DMS114 treated with DMSO at 0.1 percent for 48 hours (cell line): Measurements from ENCODE around the gene PIGC.
"Not testable (repeated sequence)": the region's sequence is repeated elsewhere in the genome, so short reads cannot be mapped to it uniquely, and the experiment has no call there.

Experiments
- DNase-seq: peaks from one replicate; lab custom pipeline; 2025; ENCODE audit not compliant: unreplicated experiment; lab: John Stamatoyannopoulos, UW

The PIGC gene

DNA sequence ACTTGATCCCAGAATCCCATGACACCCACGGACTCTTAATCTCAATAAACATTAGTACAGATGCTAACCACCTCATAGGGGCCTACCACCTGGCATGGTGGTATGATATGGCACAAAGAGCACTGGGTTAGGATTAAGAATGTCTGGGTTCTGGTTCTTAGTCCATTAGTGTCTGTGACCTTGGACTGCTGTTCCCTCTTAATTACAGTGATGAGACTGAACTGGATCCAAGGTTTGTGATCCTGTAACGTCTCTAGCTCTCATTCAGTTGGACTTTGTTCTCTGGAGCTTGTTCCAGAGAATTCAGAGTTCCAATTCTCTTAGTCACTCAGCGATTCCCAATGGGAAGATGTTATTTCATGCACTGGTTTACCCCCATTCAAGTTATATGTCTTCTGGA is 23.6 kb upstream of the PIGC start:
- no peak for DNase-seq

DNA sequence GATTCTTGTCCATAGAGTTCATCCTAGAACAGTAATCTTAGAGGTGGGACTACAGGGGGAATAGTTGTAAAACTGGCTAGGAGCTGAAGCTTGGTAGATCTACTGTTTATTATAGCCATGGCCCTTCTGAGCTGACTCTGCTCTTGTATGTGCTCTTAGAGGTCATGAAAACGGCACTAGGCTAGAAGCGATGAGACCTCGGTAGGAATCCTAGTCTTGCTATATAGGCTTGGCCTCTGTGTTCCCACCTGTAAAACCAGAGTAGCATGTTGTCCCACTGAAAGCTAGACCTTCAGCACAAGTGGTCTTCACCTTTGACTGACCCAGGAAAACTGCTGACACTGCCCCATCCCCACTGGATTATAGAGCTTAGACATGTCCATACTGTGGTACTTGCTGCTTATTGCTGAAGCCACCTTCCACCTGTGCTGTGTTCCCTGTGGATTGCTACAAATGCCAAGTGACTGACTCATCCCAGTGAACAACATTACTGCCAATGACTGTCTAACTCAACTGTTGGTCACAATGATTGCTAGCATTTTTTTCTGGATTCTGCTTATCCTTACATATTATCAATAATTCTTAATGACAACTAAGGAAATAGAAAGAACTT is 23.0 kb upstream of the PIGC start:
- DNase-seq: no peak

DNA sequence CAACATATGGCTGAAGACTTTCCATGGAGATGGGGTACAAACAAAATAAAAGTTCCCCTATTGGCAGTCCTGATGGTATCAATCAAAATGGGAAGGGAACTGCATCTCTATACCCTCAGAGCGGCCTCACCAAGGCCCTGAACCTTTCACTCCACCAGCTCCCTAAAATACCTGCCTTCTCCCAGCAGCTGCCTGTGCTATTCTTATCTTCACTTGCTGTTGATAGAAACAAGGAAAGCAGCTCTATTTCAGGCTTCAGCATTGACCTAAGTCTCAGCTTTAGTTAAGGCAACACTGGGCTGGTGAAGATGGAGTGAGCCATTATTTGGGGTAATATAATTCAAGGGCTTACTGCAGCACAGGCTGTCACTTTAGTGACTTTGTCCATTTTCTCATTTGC is 21.7 kb upstream of the PIGC start:
- no peak for DNase-seq

DNA sequence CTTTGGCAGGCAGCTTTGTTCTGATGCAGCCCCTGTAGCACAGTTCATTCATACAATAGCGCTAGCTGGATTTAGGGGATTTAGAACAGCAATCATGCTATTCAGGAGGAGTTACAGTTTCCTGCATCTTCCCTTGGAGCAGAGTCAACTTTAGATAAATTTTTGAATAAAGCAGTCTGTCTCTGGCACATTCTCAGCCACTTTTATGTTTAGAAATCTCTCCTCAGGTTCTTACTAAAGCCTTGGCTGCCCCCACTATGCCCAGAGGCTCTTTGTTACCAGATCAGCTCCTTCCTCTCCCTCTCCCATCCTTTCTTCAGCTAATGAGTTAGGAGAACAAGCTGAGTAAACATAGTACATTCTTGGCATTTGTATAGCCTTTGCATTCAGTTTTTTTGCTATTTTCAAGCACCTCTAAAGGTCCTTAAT is 17.0 kb upstream of the PIGC start:
- DNase-seq: no peak

DNA sequence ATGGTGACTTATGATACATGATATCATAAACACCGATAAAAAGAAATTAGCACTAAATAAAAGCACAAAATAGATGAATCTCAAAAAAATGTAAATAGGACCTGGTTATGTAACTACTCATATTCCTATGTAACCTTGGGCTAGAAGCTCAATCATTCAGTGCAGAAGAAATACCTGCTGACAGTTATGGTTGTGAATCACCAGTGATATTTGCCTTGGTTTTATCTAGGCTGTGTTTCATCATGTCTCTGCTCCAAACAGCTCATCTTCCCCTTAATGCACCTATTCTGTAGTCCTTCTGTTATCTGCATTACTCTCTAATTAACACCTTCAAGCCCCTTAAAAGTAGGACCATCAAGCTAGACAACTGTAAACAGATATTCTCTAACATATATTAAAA is 16.3 kb upstream of the PIGC start:
- DNase-seq: no peak

DNA sequence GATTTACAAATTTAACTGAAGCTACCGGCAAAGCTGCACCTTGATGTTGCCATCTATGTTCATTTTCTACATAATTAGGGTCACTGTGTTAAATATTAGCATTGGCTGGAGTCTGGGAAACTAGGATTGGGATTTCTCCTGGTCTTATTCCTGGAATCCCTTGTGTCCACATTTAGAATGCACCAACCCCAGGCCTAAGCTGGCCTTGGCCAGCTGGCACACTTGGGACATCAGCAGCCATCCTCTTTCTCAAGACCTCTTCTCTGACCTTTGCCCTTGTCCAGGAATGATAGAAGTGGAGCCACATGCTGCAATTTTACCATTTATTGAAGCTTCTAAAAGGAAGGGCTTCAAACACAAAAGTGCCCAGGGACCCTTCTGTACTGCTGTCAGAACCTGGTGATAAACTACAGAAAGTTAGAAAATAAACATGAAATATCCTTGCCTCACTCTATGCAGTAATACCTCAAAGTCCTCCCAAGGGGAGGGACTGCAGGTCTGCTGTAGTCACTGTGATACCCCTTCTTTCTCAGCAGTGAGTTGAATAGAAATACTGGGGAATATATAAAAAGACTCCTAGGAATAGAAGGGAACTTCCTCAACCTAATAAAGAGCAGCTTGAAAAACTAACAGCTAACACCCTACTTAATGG is 13.7 kb upstream of the PIGC start:
- DNase-seq: no peak

DNA sequence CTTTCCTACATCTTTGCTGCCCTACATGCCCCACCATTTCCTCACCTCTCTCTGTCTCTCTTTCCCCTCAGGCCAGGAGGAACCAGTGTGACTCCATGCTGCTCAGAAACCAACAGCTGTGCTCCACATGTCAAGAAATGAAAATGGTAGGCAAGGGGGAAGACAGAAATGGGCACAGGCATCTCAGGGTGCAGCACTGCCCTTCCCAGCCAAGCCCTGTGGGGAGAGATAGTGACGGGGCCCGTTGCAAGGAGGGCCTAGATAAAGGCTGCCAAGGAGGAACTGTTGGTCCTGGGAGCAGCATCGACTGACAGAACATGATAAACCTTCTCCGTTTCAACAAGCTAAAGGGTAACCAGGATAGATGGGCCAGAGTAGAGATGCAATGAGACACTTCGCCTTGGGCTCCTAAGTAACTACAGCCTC is 12.5 kb upstream of the PIGC start:
- DNase-seq: no peak

DNA sequence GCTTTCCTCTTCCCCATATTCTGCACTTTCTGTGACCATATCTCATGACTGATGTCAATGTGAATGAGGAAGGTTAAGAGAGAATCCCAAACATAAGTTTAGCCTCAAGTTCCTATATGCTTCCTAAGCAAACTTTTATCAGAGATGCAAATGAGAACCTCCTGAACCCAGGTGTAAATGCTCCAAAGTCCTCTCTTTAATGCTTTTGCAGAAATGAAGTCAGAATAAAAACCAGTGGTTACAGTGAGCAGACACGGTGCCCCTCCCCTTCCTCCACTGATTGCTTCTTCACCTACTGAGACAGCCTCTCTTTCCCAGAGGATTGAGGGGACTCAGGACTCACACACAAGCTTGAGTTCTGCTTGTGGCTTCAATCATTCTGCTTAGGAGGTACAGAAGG is 11.6 kb upstream of the PIGC start:
- DNase-seq: no peak

DNA sequence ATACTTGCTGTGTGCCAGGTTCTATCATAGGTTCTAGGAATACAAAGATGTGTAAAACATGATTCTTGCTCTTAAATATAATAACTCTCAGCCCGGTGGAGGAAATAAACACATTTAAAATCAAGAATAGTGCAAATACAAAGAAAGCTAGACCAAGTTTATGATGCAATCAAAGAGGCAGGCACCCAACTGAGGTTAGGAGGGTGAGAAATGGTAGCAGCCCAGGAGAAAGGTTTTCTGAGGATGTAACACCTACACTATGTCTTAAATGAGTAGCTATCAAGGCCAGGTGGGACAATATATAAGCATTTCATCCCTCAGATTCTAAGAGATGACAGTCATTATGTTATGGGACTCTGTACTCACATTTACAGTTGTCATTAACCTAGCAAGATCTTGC is 9.7 kb upstream of the PIGC start:
- no peak for DNase-seq

DNA sequence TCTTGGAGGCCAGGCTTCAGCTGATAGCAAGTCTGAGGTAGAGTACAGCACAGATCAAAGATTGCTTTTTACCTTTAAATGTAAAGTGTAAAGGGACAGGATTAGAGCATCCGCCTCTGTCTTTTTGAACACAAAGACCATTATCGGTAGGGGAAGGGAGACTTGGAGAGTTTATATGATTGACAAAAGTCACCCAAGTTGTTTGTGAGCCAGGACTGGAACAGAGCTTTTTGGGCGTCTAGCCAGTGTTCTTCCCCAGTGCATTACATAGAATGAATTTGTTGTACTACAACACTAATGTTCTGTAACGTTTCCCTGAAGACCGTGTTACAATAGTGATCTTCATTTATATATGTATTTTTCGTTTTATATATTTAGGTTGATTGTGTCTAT is 9.3 kb upstream of the PIGC start:
- DNase-seq: no peak

DNA sequence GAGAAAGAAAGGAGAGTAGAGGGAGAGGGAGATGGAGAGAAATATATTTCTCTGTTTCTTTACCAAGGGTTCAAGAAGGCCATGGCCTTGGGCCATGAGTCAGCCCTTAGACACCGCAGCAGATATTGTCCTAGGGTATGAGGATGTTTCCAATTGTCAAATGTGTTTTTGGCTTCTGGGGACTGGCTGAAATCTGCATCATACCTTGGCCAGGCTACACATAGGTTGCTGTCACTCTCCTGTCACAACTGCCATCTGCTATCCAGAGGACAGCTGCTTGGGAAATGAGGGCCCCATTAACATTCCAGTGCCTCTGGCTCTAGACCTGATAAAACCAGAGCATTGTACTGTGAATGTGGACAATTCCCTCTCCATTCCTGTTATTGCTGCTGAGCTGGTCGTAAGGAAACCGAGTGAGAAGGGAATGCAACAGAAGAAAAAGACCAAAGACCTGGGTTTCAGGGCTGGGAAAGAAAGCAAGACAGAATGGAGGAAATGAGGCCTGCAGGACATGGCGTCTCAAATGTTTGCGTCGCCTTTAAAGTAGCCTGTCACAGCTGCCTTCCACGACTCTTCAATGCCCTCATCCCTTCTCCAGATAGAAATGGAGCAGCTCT is 8.8 kb upstream of the PIGC start:
- DNase-seq: no peak

DNA sequence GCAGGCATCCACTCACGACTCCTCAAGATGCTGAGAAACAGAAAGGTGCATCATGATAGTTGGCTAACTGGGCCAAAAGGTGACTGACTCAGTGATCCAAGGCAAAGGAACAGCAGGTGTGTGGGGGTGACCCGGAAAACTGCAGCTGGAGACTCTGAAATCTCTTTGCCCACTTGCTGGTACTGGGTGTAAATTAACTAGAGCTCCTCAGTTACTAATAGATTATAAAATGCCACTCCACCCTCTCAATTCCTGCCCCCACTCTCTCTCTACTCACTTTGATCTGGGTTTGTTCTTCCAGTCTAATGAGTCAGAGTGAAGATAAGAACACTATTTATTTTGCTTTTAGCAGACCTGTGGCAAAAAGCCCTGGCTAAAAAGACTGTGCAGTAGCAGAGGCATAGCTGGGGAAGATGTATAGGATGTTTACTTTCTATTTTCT is 7.2 kb upstream of the PIGC start:
- DNase-seq: no peak

DNA sequence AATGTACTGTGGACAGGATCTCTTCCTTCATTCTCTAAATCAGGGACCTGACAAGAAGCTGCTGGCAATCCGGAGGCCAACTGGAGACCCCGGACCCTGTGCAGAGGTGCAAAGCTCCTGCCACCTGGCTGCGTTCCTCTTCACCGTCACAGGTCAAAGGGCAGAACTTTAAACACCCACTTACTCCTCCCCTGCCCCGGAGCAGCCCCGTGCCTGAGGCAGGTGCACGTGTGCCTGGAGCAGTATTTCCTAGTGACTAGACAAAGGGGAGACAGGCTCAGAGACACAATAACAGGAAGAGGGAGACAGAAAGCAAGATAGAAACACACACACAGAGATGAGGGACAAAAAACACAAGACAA is 6.6 kb upstream of the PIGC start:
- no peak for DNase-seq

DNA sequence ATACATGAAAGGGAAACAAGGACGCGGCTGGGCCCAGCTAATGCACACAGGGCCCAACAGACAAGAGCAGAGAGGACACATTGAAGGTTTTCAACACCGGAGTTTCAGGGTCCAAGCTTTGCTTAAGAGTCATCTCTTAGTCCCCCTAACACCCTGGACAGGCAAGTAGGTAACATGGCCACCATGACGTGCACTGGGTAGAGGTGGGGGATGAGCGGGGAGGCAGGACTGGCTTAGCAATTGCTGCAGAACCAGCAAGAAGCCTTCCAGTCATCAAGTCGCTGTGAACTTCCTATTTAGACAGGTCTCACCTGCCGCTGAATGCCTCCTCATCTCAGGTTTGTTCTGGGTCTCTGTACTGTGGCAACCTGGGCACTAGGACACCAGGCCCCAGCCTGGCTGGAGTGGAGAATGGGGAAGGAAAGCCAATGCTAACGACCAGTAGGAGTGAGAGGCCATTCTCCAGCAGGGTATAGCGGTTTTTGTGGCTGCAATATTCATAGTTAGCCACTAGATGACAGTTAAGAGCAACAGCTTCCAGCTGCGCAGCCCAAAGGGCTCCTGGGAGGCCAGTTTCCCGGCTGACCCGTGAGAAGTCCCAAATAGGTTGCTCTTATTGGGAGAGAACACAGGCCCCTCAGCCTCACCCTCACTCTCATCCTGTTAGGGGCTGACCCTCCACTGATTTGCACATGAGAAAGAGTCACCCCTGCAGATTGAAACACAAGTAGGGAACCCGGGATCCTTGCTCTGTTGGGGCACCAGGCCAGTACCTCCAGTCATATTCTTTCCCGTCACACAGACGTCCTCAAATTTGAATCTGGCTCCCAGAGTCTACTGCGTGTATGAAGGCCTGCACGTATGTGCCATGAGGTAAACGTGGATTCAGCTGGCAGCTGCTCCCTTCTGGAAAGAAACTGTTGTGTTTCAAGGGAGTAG is 6.0 kb upstream of the PIGC start:
- peak; percentile 53 for DNase-seq

DNA sequence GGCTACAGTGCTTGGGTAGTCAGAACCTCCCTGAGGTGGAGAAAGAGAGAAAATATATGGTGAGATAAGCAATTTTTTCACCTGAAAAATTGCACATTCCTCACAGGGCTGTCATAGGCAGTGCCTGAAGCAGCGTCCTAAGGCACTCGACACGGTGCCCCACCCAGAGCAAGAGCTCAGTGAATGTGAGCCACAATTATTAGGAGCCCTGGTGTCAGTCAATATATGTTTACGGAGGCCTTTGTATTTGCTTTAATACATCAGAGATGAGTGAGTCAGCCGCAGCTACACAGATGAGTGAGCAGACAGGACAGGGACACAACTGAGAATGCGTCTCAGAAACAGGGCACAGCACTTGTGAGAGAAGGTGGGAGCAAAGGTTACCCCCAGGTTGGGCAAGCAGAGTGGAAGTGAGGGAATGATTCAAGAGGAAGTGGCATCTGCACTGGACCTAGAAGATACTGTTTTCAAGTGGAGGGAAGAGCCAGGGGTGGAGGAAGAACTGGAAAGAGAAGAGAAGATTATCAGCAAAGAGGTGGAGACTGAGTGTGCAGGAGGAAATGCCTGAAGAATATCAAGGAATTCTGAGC is 5.2 kb upstream of the PIGC start:
- no peak for DNase-seq

DNA sequence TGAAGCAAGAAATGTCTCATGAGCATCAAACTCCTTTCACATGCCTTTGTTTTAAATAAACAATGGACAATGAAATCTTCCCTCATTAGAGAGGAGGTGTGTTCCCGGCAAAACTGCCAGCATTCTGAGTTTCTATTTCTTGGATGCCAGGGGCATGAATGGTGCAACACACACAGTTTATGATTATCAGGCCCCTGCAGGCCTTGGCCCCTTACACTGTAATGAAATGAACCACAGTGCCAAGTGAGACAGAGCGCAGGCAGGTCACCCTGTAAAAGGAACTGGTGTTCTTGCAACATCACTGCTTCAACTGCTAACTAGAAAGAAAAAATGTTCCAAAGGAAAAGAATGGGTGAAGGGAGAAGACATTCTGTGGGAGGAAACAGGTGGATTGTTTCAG is 3.8 kb upstream of the PIGC start:
- DNase-seq: no peak

DNA sequence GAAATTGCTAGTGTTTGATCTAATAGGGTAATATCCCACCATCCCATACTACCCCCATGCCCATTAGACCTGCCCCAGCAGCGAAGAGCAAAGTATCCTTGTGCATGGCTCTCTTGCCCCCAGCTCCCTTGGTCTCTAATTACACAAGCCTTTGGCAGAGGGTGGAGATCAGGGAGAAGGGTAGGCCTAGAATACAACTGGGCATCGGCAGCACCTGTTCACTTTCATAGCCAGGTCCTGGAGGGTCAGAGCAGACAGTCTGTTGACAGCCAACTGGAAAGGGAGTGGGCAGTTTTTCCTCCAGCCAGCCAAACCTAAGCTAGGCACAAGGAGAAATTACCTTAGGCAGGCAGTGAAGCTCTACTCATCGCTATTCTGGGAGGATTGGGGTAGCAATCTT is 2.7 kb upstream of the PIGC start:
- DNase-seq: no peak

DNA sequence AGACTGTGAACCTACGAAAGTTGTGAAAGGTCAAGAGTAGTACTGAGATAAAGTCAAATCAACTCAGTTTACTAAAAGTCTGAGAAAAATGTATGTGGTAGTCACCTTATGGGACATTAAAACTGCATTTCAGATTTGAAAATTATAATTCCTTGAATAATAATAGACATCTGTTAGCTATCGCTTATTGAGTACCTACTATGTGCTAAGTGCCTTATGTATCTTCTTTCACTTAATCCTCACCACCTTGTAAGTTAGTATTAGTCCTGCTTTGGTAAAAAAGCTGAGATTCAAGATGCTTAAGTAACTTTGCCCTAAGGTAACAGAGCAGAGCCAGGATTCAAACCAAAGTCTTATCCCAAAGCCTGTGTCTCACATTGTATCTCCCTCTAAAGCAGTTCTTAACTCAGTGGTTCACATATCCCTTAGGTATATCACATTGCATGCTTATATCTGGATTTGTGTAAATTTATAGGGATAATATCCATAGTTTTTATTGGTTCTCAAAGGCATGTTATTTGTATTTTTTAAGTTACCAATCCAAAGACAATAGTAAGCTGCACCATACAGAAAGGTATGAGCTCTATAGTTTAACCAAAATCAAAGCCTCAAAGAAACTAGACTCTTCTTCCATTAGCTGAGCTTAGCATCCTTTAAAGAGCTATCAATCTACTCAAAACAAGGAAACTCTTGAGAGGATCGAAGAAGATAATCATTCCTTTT is 865 bp downstream of the PIGC start:
- no peak for DNase-seq

DNA sequence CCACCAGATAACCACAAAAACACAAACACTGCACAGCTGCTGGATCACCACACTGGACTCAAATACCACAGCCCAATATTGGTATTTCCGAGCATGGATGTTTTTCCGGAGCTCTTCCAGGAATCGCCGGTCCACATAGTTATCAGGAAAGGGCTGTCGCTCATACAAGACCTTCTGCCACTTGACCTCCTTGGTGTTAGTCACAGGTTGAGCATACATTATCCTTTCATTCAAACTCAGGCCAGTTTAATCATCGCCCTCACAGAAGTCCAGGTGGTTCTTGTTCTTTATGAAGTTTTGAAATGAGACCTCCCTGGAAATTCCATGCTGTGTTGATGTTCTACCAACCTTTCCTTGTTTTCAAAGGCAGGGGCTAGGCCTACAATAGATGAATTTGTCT is 1.5 kb downstream of the PIGC start:
- no peak for DNase-seq

DNA sequence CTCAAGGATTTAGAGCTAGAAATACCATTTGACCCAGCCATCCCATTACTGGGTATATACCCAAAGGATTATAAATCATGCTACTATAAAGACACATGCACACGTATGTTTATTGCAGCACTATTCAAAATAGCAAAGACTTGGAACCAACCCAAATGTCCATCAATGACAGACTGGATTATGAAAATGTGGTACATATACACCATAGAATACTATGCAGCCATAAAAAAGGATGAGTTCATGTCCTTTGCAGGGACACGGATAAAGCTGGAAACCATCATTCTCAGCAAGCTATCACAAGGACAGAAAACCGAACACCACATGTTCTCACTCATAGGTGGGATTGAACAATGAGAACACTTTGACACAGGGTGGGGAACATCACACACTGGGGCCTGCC is 6.7 kb downstream of the PIGC start:
- not testable (repeated sequence) for DNase-seq

DNA sequence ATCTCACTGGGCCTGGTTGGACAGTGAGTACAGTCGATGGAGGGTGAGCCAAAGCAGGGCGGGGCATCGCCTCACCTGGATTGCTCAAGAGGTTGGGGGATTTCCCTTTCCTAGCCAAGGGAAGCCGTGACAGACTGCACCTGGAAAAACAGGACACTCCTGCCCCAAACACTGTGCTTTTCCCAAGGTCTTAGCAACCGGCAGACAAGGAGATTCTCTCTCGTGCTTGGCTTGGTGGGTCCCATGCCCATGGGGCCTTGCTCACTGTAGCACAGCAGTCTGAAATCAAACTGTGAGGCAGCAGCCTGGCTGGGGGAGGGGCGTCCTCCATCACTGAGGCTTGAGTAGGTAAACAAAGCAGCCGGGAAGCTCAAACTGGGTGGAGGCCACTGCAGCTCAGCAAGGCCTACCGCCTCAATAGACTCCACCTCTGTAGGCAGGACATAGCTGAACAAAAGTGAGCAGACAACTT is 12.1 kb downstream of the PIGC start:
- no peak for DNase-seq
